GM12878 (cell line): Measurements from ENCODE around the gene FAM234A. TPM values are rescaled to one million over a fixed set of nuclear protein-coding genes. Genes with fewer than 3 reads are reported as not detected.

Experiments used
- ATAC-seq: fragments of 200-7000 bp; cut with Tn5 transposase; 3 replicates; pipeline ENCODE4 v1.9.1; 2020; ENCODE audit warnings: mild to moderate bottlenecking, moderate library complexity
- BruUV-seq: library from RNA; stranded (reverse); fragments of 400-500 nt; replicated peaks from 2 replicates; lab custom pipeline; 2021; lab: Mats Ljungman, UMichigan
- CTCF ChIA-PET: fragments of 300-600 bp; sonication (Branson Sonifier 250); formaldehyde crosslinking; extraction: SDS; loops from one replicate; lab custom pipeline; 2021; ENCODE audit warnings: inconsistent platforms; lab: Yijun Ruan, JAX
- POLR2A ChIA-PET: fragments of 350-600 bp; formaldehyde crosslinking; extraction: SDS; loops from one replicate; lab custom pipeline; 2021; ENCODE audit warnings: inconsistent platforms; lab: Charles Lee
- RAD21 ChIA-PET: fragments of 300-600 bp; sonication (Branson Sonifier 250); formaldehyde crosslinking; loops from one replicate; lab custom pipeline; 2023; ENCODE audit warnings: antibody characterized with exemption; ENCODE audit not compliant: unreplicated experiment; lab: Charles Lee
- SMC1A ChIA-PET: fragments of 300-600 bp; sonication (Branson Sonifier 250); formaldehyde crosslinking; loops from one replicate; lab custom pipeline; 2023; ENCODE audit not compliant: unreplicated experiment, uncharacterized antibody; lab: Charles Lee
- DNase-seq: peaks from one replicate; pipeline ENCODE4 v3.0.0-alpha.2; 2011; ENCODE audit warnings: low read depth, low spot score
- FAIRE-seq: peaks from 3 replicates; lab custom pipeline; 2011; peaks lifted over from hg19 to GRCh38; lab: Jason Lieb, UNC
- H2AFZ ChIP-seq: 2 replicates; pipeline ENCODE4 v1.6.0; 2011; ENCODE audit warnings: low read depth, low read length, control low read depth; ENCODE audit not compliant: control insufficient read depth
- H3K27ac ChIP-seq: 2 replicates; pipeline ENCODE4 v1.5.1; 2011; ENCODE audit warnings: control low read depth; ENCODE audit not compliant: control insufficient read depth, insufficient read depth
- H3K27me3 ChIP-seq, 2 experiments: replicated peaks in 1 of 2; 2 replicates each; pipeline versions ENCODE4 v1.6.0 to v1.6.1; 2011; ENCODE audit warnings: low read length in 1 of 2; ENCODE audit not compliant: control insufficient read depth in 2 of 2, insufficient read depth in 2 of 2
- H3K36me3 ChIP-seq, 2 experiments: 2 replicates each; pipeline ENCODE4 v1.5.1; 2011; ENCODE audit warnings: low read length in 1 of 2; ENCODE audit not compliant: control insufficient read depth in 2 of 2, insufficient read depth in 2 of 2
- H3K4me1 ChIP-seq: 2 replicates; pipeline ENCODE4 v1.6.1; 2011; ENCODE audit warnings: mild to moderate bottlenecking, low read length, moderate library complexity, mixed read lengths; ENCODE audit not compliant: control insufficient read depth, insufficient read depth
- H3K4me2 ChIP-seq: 2 replicates; pipeline ENCODE4 v1.6.0; 2011; ENCODE audit warnings: control low read depth; ENCODE audit not compliant: control insufficient read depth, insufficient read depth
- H3K4me3 ChIP-seq: fragments of 200-600 bp; sonication (generic); 2 replicates; pipeline ENCODE4 v1.5.1; 2016
- H3K79me2 ChIP-seq: 2 replicates; pipeline ENCODE4 v1.6.0; 2011; ENCODE audit warnings: low read length; ENCODE audit not compliant: control insufficient read depth, insufficient read depth
- H3K9ac ChIP-seq: 2 replicates; pipeline ENCODE4 v1.8.0; 2011; ENCODE audit warnings: low read length, control low read depth, mixed read lengths; ENCODE audit not compliant: control insufficient read depth, insufficient read depth
- H3K9me3 ChIP-seq: replicated peaks from 3 replicates; pipeline ENCODE4 v1.5.1; 2011; ENCODE audit warnings: mild to moderate bottlenecking, low read length; ENCODE audit not compliant: control insufficient read depth, insufficient read depth
- H4K20me1 ChIP-seq: 2 replicates; pipeline ENCODE4 v1.6.0; 2011; ENCODE audit not compliant: control insufficient read depth, insufficient read depth
- CBFB ChIP-seq: IDR thresholded peaks from 2 replicates; pipeline ENCODE4 v1.6.1; 2016; ENCODE audit warnings: antibody characterized with exemption, low read depth
- E2F4 ChIP-seq: IDR thresholded peaks from 2 replicates; pipeline ENCODE4 v1.6.1; 2012; ENCODE audit warnings: low read depth, low read length, improper control_type of control experiment
- E4F1 ChIP-seq: fragments of 450-650 bp; IDR thresholded peaks from 2 replicates; pipeline ENCODE4 v1.6.1; 2018; ENCODE audit warnings: borderline replicate concordance, mild to moderate bottlenecking; ENCODE audit not compliant: partially characterized antibody
- EGR1 ChIP-seq, 2 experiments: IDR thresholded peaks; 1 replicate in 1 of 2; 2 replicates in 1 of 2; pipeline ENCODE4 v1.6.1; 2011 to 2012; ENCODE audit warnings: low read depth in 2 of 2, low read length in 2 of 2, borderline replicate concordance in 1 of 2, mild to moderate bottlenecking in 1 of 2, moderate library complexity in 1 of 2
- ETV6 ChIP-seq, 2 experiments: fragments of 450-650 bp in 1 of 2; IDR thresholded peaks in 1 of 2; conservative IDR thresholded peaks in 1 of 2; 2 replicates each; pipeline ENCODE4 v1.6.1; 2014; ENCODE audit warnings: antibody characterized with exemption in 1 of 2, borderline replicate concordance in 1 of 2, low read depth in 1 of 2, mild to moderate bottlenecking in 1 of 2, moderate library complexity in 1 of 2
- GABPA ChIP-seq: IDR thresholded peaks from 2 replicates; pipeline ENCODE4 v1.6.1; 2014; ENCODE audit warnings: antibody characterized with exemption, low read depth, mild to moderate bottlenecking, inconsistent platforms
- MEF2A ChIP-seq: IDR thresholded peaks from 2 replicates; pipeline ENCODE4 v1.6.1; 2011; ENCODE audit warnings: low read depth, mild to moderate bottlenecking, low read length, moderate library complexity; ENCODE audit not compliant: insufficient read depth
- MEF2B ChIP-seq: fragments of 450-650 bp; IDR thresholded peaks from 2 replicates; pipeline ENCODE4 v1.6.1; 2018; ENCODE audit warnings: mild to moderate bottlenecking, moderate library complexity; ENCODE audit not compliant: partially characterized antibody, poor library complexity, severe bottlenecking
- MTA2 ChIP-seq: fragments of 450-650 bp; IDR thresholded peaks from 2 replicates; pipeline ENCODE4 v1.6.1; 2016; ENCODE audit warnings: low read depth, mild to moderate bottlenecking, moderate library complexity
- NR2C1 ChIP-seq: fragments of 450-650 bp; IDR thresholded peaks from 2 replicates; pipeline ENCODE4 v1.6.1; 2017; ENCODE audit warnings: antibody characterized with exemption, mild to moderate bottlenecking, moderate library complexity
- POLR2A ChIP-seq: IDR thresholded peaks from 2 replicates; pipeline ENCODE4 v1.6.1; 2011; ENCODE audit warnings: low read depth, mild to moderate bottlenecking, low read length
- SREBF2 ChIP-seq: IDR thresholded peaks from 2 replicates; pipeline ENCODE4 v1.6.1; 2012; ENCODE audit warnings: mild to moderate bottlenecking, low read length
- SUPT20H ChIP-seq: IDR thresholded peaks from 2 replicates; pipeline ENCODE4 v1.6.1; 2011; ENCODE audit warnings: low read depth, mild to moderate bottlenecking, low read length, moderate library complexity, borderline replicate concordance; ENCODE audit not compliant: control insufficient read depth
- USF1 ChIP-seq: IDR thresholded peaks from 2 replicates; pipeline ENCODE4 v1.6.1; 2011; ENCODE audit warnings: borderline replicate concordance, low read depth, mild to moderate bottlenecking, moderate library complexity, mixed read lengths, low read length; ENCODE audit not compliant: insufficient read depth; ENCODE audit errors: extremely low read length
- ZBED1 ChIP-seq: IDR thresholded peaks from 2 replicates; pipeline ENCODE4 v1.6.1; 2016; ENCODE audit warnings: borderline replicate concordance
- ZNF384 ChIP-seq: IDR thresholded peaks from 2 replicates; pipeline ENCODE4 v1.6.1; 2012; ENCODE audit warnings: low read depth, mild to moderate bottlenecking, low read length, improper control_type of control experiment, borderline replicate concordance
- WGBS: methylation state at CpG from one replicate; pipeline ENCODE4 v1.1.6; 2016; ENCODE audit warnings: low lambda C conversion rate; ENCODE audit not compliant: insufficient replicate concordance, insufficient coverage; ENCODE audit errors: missing lambda C conversion rate; 5-methylcytosine and 5-hydroxymethylcytosine counted together
- in situ Hi-C: fragments of 300-500 bp; cut with MboI; formaldehyde crosslinking; loops from 9 replicates; pipeline ENCODE4 v1.14.3; 2018; ENCODE audit warnings: mixed read lengths
- intact Hi-C: fragments of 100-400 bp; cut with micrococcal nuclease; formaldehyde crosslinking; loops from one replicate; pipeline ENCODE4 v1.14.2; 2022; ENCODE audit not compliant: unreplicated experiment
- polyA plus RNA-seq, 11 experiments: library from polyadenylated mRNA; depleted of rRNA in 4 of 11; unstranded in 6 of 11; stranded (reverse) in 5 of 11; fragments of >200 nt; fragmentation: Nextera tagmentation in 4 of 11; fragmentation: Illumina TruSeq in 1 of 11; extraction: Ambion mirVana in 4 of 11; extraction: Trizol in 1 of 11; gene quantifications; 1 replicate in 1 of 11; 2 replicates in 10 of 11; pipeline versions ENCODE4 v1.2.1 to v1.2.3, GENCODE V29; 2011 to 2016; ENCODE audit warnings: inconsistent platforms in 2 of 11, missing spikeins in 2 of 11, low read depth in 1 of 11
- total RNA-seq, 4 experiments: library from RNA; depleted of rRNA in 3 of 4; stranded (reverse); fragments of >200 nt in 3 of 4; fragmentation: Illumina TruSeq in 1 of 4; extraction: Trizol in 1 of 4; gene quantifications; 2 replicates each; pipeline versions ENCODE4 v1.2.1 to v1.2.3, GENCODE V29; 2013 to 2021

Gene FAM234A
- total and polyA plus RNA-seq, 10 of the 15 experiments (the other 5 are each of a cell fraction or from before 2014, with no cell fraction given): 1.6 to 37.6 (median 17.3) TPM

- TF ChIP-seq USF1: no peak
- no peak for TF ChIP-seq EGR1 (IDR thresholded peaks at IDR 0.05; ENCODE audit: borderline replicate concordance in 1 of 2, low read depth in 2 of 2, low read length in 2 of 2)
- TF ChIP-seq MTA2: no peak
- TF ChIP-seq MEF2B: no peak
Observed at GRCh38 chr16:285146-286055, 50.8 kb downstream of the FAM234A start (continued).

- FAIRE-seq (no peak), DNase-seq (no peak), ATAC-seq (no peak)
- ChIA-PET SMC1A (no interaction called here), POLR2A (no interaction called here), RAD21 (interaction anchor here (1.0 kb wide), 1 partner anchor 63 kb away, joined by 3 read pairs; no protein-coding TSS in a partner anchor), CTCF (no interaction called here)
- no peaks in the 10 kb centered on the region; a peak in 1 of 4 replicates for H3K27me3 ChIP-seq
- H3K4me1 ChIP-seq: no peaks in the 10 kb centered on the region
- peaks cover 0 to 13% of the 10 kb centered on the region in 2 experiments; a peak in 2 of 4 replicates for H3K36me3 ChIP-seq
- no peaks in the 10 kb centered on the region for H3K9me3 ChIP-seq
- no peak overlapping the region for H3K9ac ChIP-seq
- H2AFZ ChIP-seq: no peak overlapping the region
- in situ Hi-C loops (no loop called here), intact Hi-C loops (no loop called here)
- H4K20me1 ChIP-seq: no peaks in the 10 kb centered on the region
- no peak overlapping the region for H3K4me2 ChIP-seq
- no peak overlapping the region for H3K4me3 ChIP-seq
- WGBS: 87% methylated on average over 22 of the region's 22 CpGs
- no TSS peak for BruUV-seq
- no peaks in the 10 kb centered on the region for H3K79me2 ChIP-seq
- no peak overlapping the region for H3K27ac ChIP-seq
- TF ChIP-seq ETV6 (conservative IDR thresholded peaks at IDR 0.05 in 1 of 2, IDR thresholded peaks at IDR 0.05 in 1 of 2; ENCODE audit: borderline replicate concordance in 1 of 2, low read depth in 1 of 2) (no peak), NR2C1 (no peak), SUPT20H (no peak), POLR2A (no peak), E2F4 (no peak), ZBED1 (no peak), SREBF2 (no peak), E4F1 (no peak), GABPA (no peak), MEF2A (no peak), ZNF384 (no peak), CBFB (no peak)
Observed at GRCh38 chr16:286491-287297, 52.1 kb downstream of the FAM234A start.
